HepG2 (cell line): ENCODE results near the gene CELF5. TPM values are rescaled to one million over a fixed set of nuclear protein-coding genes. Genes with fewer than 3 reads are reported as not detected.

Experiments used
- ATF5 ChIP-seq: sonication (generic); formaldehyde crosslinking; IDR thresholded peaks from 2 replicates; pipeline ENCODE4 v1.4.0; 2020; ENCODE audit warnings: mild to moderate bottlenecking, low read depth, missing genetic modification reagents
- BRD4 ChIP-seq: sonication (generic); formaldehyde crosslinking; IDR thresholded peaks from 2 replicates; pipeline ENCODE4 v1.4.0; 2020; ENCODE audit warnings: missing genetic modification reagents
- GATAD1 ChIP-seq: IDR thresholded peaks from 2 replicates; pipeline ENCODE4 v1.6.1; 2016; ENCODE audit warnings: missing genetic modification reagents, missing compliant biosample characterization
- HNRNPL ChIP-seq: fragments of 200-400 bp; formaldehyde crosslinking; IDR thresholded peaks from 2 replicates; pipeline ENCODE4 v1.6.1; 2017; ENCODE audit warnings: mild to moderate bottlenecking, low read depth, low read length
- IKZF5 ChIP-seq: IDR thresholded peaks from 2 replicates; pipeline ENCODE4 v1.6.1; 2018; ENCODE audit warnings: missing genetic modification reagents, mild to moderate bottlenecking, missing compliant biosample characterization
- KMT2A ChIP-seq: sonication (generic); formaldehyde crosslinking; IDR thresholded peaks from 2 replicates; pipeline ENCODE4 v1.4.0; 2020; ENCODE audit warnings: missing genetic modification reagents
- MXD4 ChIP-seq: IDR thresholded peaks from 2 replicates; pipeline ENCODE4 v1.6.1; 2016; ENCODE audit warnings: mild to moderate bottlenecking, missing biosample characterization, missing genetic modification reagents
- MYC ChIP-seq: sonication (generic); formaldehyde crosslinking; IDR thresholded peaks from 2 replicates; pipeline ENCODE4 v1.9.0; 2021; ENCODE audit warnings: missing genetic modification reagents, borderline replicate concordance
- PITX1 ChIP-seq: sonication (generic); formaldehyde crosslinking; IDR thresholded peaks from 2 replicates; pipeline ENCODE4 v1.5.1; 2020; ENCODE audit warnings: mild to moderate bottlenecking, missing genetic modification reagents
- SMAD9 ChIP-seq: sonication (generic); formaldehyde crosslinking; IDR thresholded peaks from 2 replicates; pipeline ENCODE4 v1.5.1; 2020; ENCODE audit warnings: mild to moderate bottlenecking, missing genetic modification reagents
- SUZ12 ChIP-seq: fragments of 150-350 bp; IDR thresholded peaks from 2 replicates; pipeline ENCODE4 v1.6.1; 2014; ENCODE audit warnings: low read depth, low read length
- THAP11 ChIP-seq: IDR thresholded peaks from 2 replicates; pipeline ENCODE4 v1.6.1; 2016; ENCODE audit warnings: missing biosample characterization, missing genetic modification reagents
- ZFP36 ChIP-seq: fragments of 150-350 bp; IDR thresholded peaks from 2 replicates; pipeline ENCODE4 v1.6.1; 2018; ENCODE audit warnings: borderline replicate concordance, low read length, low read depth; ENCODE audit not compliant: partially characterized antibody
- ZNF160 ChIP-seq: sonication (generic); formaldehyde crosslinking; IDR thresholded peaks from 2 replicates; pipeline ENCODE4 v1.8.0; 2022; ENCODE audit warnings: mild to moderate bottlenecking, inconsistent platforms, missing genetic modification reagents
- ZNF329 ChIP-seq: sonication (generic); formaldehyde crosslinking; IDR thresholded peaks from 2 replicates; pipeline ENCODE4 v1.9.0; 2021; ENCODE audit warnings: low read depth, mild to moderate bottlenecking, missing genetic modification reagents
- ZNF333 ChIP-seq: sonication (generic); formaldehyde crosslinking; IDR thresholded peaks from 2 replicates; pipeline ENCODE4 v1.4.0; 2020; ENCODE audit warnings: mild to moderate bottlenecking, missing genetic modification reagents, borderline replicate concordance
- ZNF646 ChIP-seq: sonication (generic); formaldehyde crosslinking; IDR thresholded peaks from 2 replicates; pipeline ENCODE4 v1.9.0; 2021; ENCODE audit warnings: mild to moderate bottlenecking, missing genetic modification reagents
- ZNF768 ChIP-seq: sonication (generic); formaldehyde crosslinking; IDR thresholded peaks from 2 replicates; pipeline ENCODE4 v1.4.0; 2020; ENCODE audit warnings: missing genetic modification reagents
- ZNF841 ChIP-seq: sonication (generic); formaldehyde crosslinking; IDR thresholded peaks from 2 replicates; pipeline ENCODE4 v1.8.1; 2023; ENCODE audit warnings: missing genetic modification reagents, borderline replicate concordance
- ZNF879 ChIP-seq: sonication (generic); formaldehyde crosslinking; IDR thresholded peaks from 2 replicates; pipeline ENCODE4 v1.8.1; 2023; ENCODE audit warnings: missing genetic modification reagents
- ZNF891 ChIP-seq: sonication (generic); formaldehyde crosslinking; IDR thresholded peaks from 2 replicates; pipeline ENCODE4 v1.5.0; 2020; ENCODE audit warnings: mild to moderate bottlenecking, missing genetic modification reagents
- polyA plus RNA-seq, 8 experiments: library from polyadenylated mRNA; depleted of rRNA in 3 of 8; stranded (reverse) in 7 of 8; unstranded in 1 of 8; fragments of >200 nt; fragmentation: Illumina TruSeq in 4 of 8; extraction: Trizol in 4 of 8; gene quantifications; 2 replicates each; pipeline versions ENCODE4 v1.2.1 to v1.2.3, GENCODE V29; 2011 to 2016; ENCODE audit warnings: low read depth in 4 of 8, missing spikeins in 1 of 8, mixed read lengths in 1 of 8; ENCODE audit not compliant: insufficient read depth in 1 of 8
- total RNA-seq, 5 experiments: library from RNA; depleted of rRNA; stranded (reverse); fragments of >200 nt; fragmentation: Illumina TruSeq; extraction: Trizol; gene quantifications; 2 replicates each; pipeline ENCODE4 v1.2.3, GENCODE V29; 2016; ENCODE audit warnings: low read depth in 1 of 5

The CELF5 gene
- total and polyA plus RNA-seq, 2 of the 13 experiments (the other 11 are each of a cell fraction or from before 2014, with no cell fraction given) = 0.31 to 0.84 TPM

GRCh38 chr19:3243819-3244700 lies 19.6 kb downstream of the CELF5 start (continued):
- TF ChIP-seq ATF5 (CRISPR knock-in tag) (no peak), PITX1 (CRISPR knock-in tag) (no peak), HNRNPL (no peak), ZFP36 (no peak), ZNF841 (CRISPR knock-in tag) (no peak), MYC (CRISPR knock-in tag) (no peak), KMT2A (CRISPR knock-in tag) (no peak), SMAD9 (0 out of 2 replicates have a peak, but pooled peaks have one; percentile 62), IKZF5 (CRISPR knock-in tag) (peak; percentile 42; the same call in 1 of the 2 replicates), GATAD1 (CRISPR knock-in tag) (peak; percentile 53; the same call in 1 of the 2 replicates), ZNF768 (no peak), MXD4 (peak; percentile 53; the same call in 1 of the 2 replicates), ZNF333 (CRISPR knock-in tag) (no peak), ZNF329 (CRISPR knock-in tag) (no peak), ZNF879 (CRISPR knock-in tag) (no peak), ZNF891 (CRISPR knock-in tag) (0 out of 2 replicates have a peak, but pooled peaks have one; percentile 50), SUZ12 (no peak), ZNF160 (CRISPR knock-in tag) (0 out of 2 replicates have a peak, but pooled peaks have one; percentile 32), THAP11 (CRISPR knock-in tag) (peak; percentile 53; the same call in 1 of the 2 replicates), BRD4 (CRISPR knock-in tag) (no peak), ZNF646 (CRISPR knock-in tag) (peak; percentile 77; the same call in 1 of the 2 replicates)
